ENCODE data around the gene SLFN12.
A peak's percentile ranks its signal among the peaks of the same experiment; 100 is the strongest.

DNA sequence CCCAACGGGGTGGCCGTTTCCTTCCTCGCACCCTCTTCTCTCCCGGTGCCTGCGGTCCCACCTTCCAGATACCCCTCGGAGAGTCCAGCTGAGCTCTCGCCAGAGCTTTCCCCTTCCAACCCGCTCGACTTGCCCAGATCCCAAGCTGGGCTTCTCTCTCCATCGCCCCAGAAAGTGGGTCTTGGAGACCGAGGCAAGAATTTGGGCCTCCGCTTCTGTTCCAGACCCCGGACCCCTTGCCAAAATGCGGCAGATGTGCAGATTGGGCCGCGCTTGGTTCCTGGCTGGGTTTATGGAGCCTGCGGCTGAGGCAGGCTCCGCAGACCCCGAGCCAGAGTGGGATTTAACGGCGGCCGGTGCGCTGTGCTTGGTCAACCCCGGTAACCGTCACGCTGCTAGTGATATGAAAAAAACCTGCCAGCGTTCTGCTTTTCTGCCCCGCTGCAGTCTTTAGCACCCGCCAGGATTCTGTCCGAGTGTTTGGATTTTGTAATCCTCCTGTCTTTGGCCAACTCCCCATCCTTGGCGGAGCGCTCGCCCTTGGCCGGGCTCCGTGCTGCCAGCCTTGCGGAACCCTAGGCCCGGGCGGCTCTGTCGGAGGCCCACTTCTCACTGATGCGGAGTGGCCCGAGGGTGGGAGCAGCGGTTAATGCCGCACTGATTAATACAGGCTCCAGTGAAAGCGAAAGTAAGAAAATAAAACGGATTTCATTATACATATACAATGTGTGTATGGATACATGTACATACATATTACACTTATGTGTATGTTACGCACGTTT, 58.1 kb downstream of the SLFN12 start:
- TF ChIP-seq, protein P1, sequence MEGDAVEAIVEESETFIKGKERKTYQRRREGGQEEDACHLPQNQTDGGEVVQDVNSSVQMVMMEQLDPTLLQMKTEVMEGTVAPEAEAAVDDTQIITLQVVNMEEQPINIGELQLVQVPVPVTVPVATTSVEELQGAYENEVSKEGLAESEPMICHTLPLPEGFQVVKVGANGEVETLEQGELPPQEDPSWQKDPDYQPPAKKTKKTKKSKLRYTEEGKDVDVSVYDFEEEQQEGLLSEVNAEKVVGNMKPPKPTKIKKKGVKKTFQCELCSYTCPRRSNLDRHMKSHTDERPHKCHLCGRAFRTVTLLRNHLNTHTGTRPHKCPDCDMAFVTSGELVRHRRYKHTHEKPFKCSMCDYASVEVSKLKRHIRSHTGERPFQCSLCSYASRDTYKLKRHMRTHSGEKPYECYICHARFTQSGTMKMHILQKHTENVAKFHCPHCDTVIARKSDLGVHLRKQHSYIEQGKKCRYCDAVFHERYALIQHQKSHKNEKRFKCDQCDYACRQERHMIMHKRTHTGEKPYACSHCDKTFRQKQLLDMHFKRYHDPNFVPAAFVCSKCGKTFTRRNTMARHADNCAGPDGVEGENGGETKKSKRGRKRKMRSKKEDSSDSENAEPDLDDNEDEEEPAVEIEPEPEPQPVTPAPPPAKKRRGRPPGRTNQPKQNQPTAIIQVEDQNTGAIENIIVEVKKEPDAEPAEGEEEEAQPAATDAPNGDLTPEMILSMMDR (conservative IDR thresholded peaks at IDR 0.05 in 1 of 2, IDR thresholded peaks at IDR 0.05 in 1 of 2; ENCODE audit: extremely low read depth in 1 of 2, insufficient read depth in 1 of 2, low read depth in 1 of 2, low read length in 2 of 2): no peak
- TF ChIP-seq EZH2 (IDR thresholded peaks at IDR 0.05; ENCODE audit: borderline replicate concordance, low read length): peak; percentile 53
